Caco-2 (cell line): ENCODE data around the gene FRAS1. TPM values are rescaled to one million over a fixed set of nuclear protein-coding genes. Genes with fewer than 3 reads are reported as not detected.

ENCODE experiments used
- BruUV-seq: library from RNA; stranded (reverse); fragments of 400-500 nt; replicated peaks from 2 replicates; lab custom pipeline; 2021; lab: Mats Ljungman, UMichigan
- CTCF ChIA-PET: fragments of 300-600 bp; sonication (Branson Sonifier 250); formaldehyde crosslinking; loops from one replicate; lab custom pipeline; 2022; ENCODE audit warnings: antibody characterized with exemption; lab: Charles Lee
- POLR2A ChIA-PET: fragments of 300-600 bp; sonication (Branson Sonifier 250); formaldehyde crosslinking; loops from one replicate; lab custom pipeline; 2022; ENCODE audit warnings: antibody characterized with exemption; lab: Charles Lee
- DNase-seq, 2 experiments: peaks; one replicate each; pipeline versions ENCODE4 v3.0.0 to v3.0.0-alpha.2; 2020 to 2022
- H3K27me3 ChIP-seq: replicated peaks from 2 replicates; pipeline ENCODE4 v1.6.0; 2011; ENCODE audit warnings: low read length; ENCODE audit not compliant: control insufficient read depth, insufficient read depth
- H3K36me3 ChIP-seq: 2 replicates; pipeline ENCODE4 v1.5.1; 2011; ENCODE audit warnings: low read length; ENCODE audit not compliant: control insufficient read depth, insufficient read depth
- H3K4me1 ChIP-seq: fragments of 250-450 bp; sonication (Bioruptor Pico); 2 replicates; pipeline ENCODE4 v1.5.1; 2020; ENCODE audit warnings: mild to moderate bottlenecking
- H3K4me3 ChIP-seq: 2 replicates; pipeline ENCODE4 v1.5.1; 2011; ENCODE audit warnings: low read depth, mild to moderate bottlenecking, control low read depth, low read length
- H3K9me3 ChIP-seq: fragments of 250-450 bp; sonication (Bioruptor Pico); 2 replicates; pipeline ENCODE4 v1.5.1; 2020; ENCODE audit warnings: mild to moderate bottlenecking, moderate library complexity
- H3K27ac Mint-ChIP-seq: one replicate; pipeline ENCODE4 v1.8.0; 2022; ENCODE audit warnings: mixed read lengths; ENCODE audit not compliant: unreplicated experiment
- H3K27me3 Mint-ChIP-seq: one replicate; pipeline ENCODE4 v1.8.0; 2022; ENCODE audit warnings: mixed read lengths; ENCODE audit not compliant: insufficient read depth, unreplicated experiment
- H3K36me3 Mint-ChIP-seq: one replicate; pipeline ENCODE4 v1.8.0; 2022; ENCODE audit warnings: mild to moderate bottlenecking, mixed read lengths; ENCODE audit not compliant: insufficient read depth, unreplicated experiment
- H3K4me1 Mint-ChIP-seq: one replicate; pipeline ENCODE4 v1.8.0; 2022; ENCODE audit warnings: low read depth, mixed read lengths; ENCODE audit not compliant: unreplicated experiment
- H3K4me3 Mint-ChIP-seq: one replicate; pipeline ENCODE4 v1.8.0; 2022; ENCODE audit warnings: mild to moderate bottlenecking, moderate library complexity, mixed read lengths; ENCODE audit not compliant: unreplicated experiment
- H3K9me3 Mint-ChIP-seq: one replicate; pipeline ENCODE4 v1.8.0; 2022; ENCODE audit warnings: mixed read lengths; ENCODE audit not compliant: unreplicated experiment
- intact Hi-C: fragments of 100-400 bp; cut with micrococcal nuclease; formaldehyde crosslinking; loops from one replicate; pipeline ENCODE4 v1.10.0; 2022; ENCODE audit not compliant: unreplicated experiment
- total RNA-seq: library from RNA; stranded (reverse); gene quantifications from 2 replicates; pipeline ENCODE4 v1.2.3, GENCODE V29; 2022
- TF ChIP-seq, protein P1 (sequence below), 2 experiments: fragments of 200-600 bp in 1 of 2; IDR thresholded peaks; 1 replicate in 1 of 2; 2 replicates in 1 of 2; pipeline versions ENCODE4 v1.5.1 to v1.8.0; 2011 to 2022; ENCODE audit warnings: antibody characterized with exemption in 1 of 2, control low read depth in 1 of 2, inconsistent platforms in 1 of 2, low read depth in 1 of 2, low read length in 1 of 2, mild to moderate bottlenecking in 1 of 2, moderate library complexity in 1 of 2; ENCODE audit not compliant: insufficient read depth in 1 of 2, severe bottlenecking in 1 of 2, unreplicated experiment in 1 of 2

FRAS1 gene
- total RNA-seq, 1 experiment from 2014 or later: 40.8 TPM

DNA sequence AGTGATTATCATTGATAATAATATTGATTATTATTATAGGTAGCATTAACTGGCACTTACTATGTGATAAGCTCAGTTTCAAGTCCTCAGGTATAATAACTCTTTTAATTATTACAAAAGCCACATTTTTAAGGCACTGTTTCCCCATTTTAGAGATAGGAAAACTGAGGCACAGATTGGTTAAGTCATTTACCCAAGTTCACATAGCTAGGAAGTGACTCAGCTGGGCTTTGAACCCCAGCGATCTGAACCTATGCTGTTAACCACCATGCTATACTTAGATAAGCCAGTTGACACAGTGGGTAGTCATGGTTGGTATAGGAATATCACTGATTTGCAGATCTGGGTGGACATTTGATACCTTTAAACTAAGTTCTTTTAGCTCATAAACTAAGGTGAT lies 110.4 kb downstream of the FRAS1 start:
- CTCF ChIA-PET: interaction anchor here (0.8 to 1.0 kb wide), 2 partner anchors 108 to 173 kb away, joined by 4 read pairs; no protein-coding TSS in a partner anchor
- 0 out of 2 replicates have a peak, but pooled peaks cover 12% of the 10 kb centered on the region for H3K4me1 ChIP-seq
- no peaks in the 10 kb centered on the region for H3K36me3 Mint-ChIP-seq
- no TSS peak for BruUV-seq
- no peaks in the 10 kb centered on the region for H3K9me3 Mint-ChIP-seq
- POLR2A ChIA-PET: no interaction called here
- H3K4me3 Mint-ChIP-seq: no peak overlapping the region
- peaks cover 23% of the 10 kb centered on the region for H3K4me1 Mint-ChIP-seq
- H3K27me3 ChIP-seq: no peaks in the 10 kb centered on the region
- TF ChIP-seq, protein P1, sequence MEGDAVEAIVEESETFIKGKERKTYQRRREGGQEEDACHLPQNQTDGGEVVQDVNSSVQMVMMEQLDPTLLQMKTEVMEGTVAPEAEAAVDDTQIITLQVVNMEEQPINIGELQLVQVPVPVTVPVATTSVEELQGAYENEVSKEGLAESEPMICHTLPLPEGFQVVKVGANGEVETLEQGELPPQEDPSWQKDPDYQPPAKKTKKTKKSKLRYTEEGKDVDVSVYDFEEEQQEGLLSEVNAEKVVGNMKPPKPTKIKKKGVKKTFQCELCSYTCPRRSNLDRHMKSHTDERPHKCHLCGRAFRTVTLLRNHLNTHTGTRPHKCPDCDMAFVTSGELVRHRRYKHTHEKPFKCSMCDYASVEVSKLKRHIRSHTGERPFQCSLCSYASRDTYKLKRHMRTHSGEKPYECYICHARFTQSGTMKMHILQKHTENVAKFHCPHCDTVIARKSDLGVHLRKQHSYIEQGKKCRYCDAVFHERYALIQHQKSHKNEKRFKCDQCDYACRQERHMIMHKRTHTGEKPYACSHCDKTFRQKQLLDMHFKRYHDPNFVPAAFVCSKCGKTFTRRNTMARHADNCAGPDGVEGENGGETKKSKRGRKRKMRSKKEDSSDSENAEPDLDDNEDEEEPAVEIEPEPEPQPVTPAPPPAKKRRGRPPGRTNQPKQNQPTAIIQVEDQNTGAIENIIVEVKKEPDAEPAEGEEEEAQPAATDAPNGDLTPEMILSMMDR (IDR thresholded peaks at IDR 0.05; ENCODE audit: insufficient read depth in 1 of 2, low read depth in 1 of 2, low read length in 1 of 2, severe bottlenecking in 1 of 2, unreplicated experiment in 1 of 2): no peak
- H3K4me3 ChIP-seq: no peak overlapping the region
- H3K36me3 ChIP-seq: no peaks in the 10 kb centered on the region
- intact Hi-C loops: no loop called here
- DNase-seq: no peak
- no peaks in the 10 kb centered on the region for H3K27me3 Mint-ChIP-seq
- H3K9me3 ChIP-seq: no peaks in the 10 kb centered on the region
- H3K27ac Mint-ChIP-seq: no peak overlapping the region

DNA sequence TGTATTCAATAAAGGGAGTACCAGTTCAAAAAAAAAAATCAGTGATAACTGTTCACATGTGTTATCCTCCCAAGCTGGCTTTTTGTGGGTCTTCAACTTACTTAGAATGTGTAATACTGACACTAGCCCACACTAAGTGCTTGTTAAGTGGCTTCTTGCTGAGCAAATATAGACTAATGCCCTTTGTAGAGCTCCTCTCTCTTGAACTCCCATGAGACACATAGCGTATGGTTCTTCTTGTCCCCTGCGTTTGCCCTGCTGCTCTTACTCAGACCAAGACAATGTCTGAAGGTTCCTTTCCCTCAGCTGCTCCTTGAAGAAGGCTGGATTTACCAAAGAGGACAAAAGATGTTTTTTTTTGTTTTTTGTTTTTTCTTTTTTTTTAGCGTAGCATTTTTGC lies 110.9 kb downstream of the FRAS1 start:
- Histone ChIP-seq H3K27me3 (no peaks in the 10 kb centered on the region), H3K36me3 (no peaks in the 10 kb centered on the region), H3K9me3 (no peaks in the 10 kb centered on the region), H3K4me3 (no peak overlapping the region), H3K4me1 (0 out of 2 replicates have a peak, but pooled peaks cover 12% of the 10 kb centered on the region)
- POLR2A ChIA-PET: no interaction called here
- Mint-ChIP-seq H3K4me3 (no peak overlapping the region), H3K4me1 (peaks cover 24% of the 10 kb centered on the region), H3K9me3 (no peaks in the 10 kb centered on the region), H3K27me3 (no peaks in the 10 kb centered on the region), H3K36me3 (no peaks in the 10 kb centered on the region), H3K27ac (no peak overlapping the region)
- CTCF ChIA-PET: interaction anchor here (1.0 kb wide), 1 partner anchor 109 kb away, joined by 4 read pairs; no protein-coding TSS in a partner anchor
- DNase-seq: no peak
- intact Hi-C loops: no loop called here
- TF ChIP-seq, protein P1 (IDR thresholded peaks at IDR 0.05; ENCODE audit: insufficient read depth in 1 of 2, low read depth in 1 of 2, low read length in 1 of 2, severe bottlenecking in 1 of 2, unreplicated experiment in 1 of 2): no peak
- BruUV-seq: no TSS peak

DNA sequence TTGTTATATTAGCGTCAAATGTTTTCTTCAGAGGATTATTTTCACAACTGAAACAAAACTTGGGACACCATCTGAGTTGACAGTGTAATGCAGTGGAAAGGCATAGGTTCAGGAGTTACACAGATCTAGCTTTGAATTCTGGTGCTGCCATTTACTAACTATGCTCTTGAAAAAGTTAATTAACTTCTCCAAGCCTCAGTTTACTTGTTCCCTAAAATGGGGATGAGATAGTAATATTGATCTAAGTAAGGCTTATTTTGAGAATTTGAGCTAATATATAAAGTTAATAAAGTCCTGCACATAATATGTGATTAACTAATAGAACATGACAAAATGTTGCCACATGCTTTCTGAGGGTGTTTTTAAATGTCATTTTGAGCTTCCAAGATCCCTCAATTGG lies 112.6 kb downstream of the FRAS1 start:
- Mint-ChIP-seq H3K4me3 (no peak overlapping the region), H3K36me3 (no peaks in the 10 kb centered on the region), H3K27ac (no peak overlapping the region), H3K9me3 (no peaks in the 10 kb centered on the region), H3K27me3 (no peaks in the 10 kb centered on the region), H3K4me1 (peaks cover 30% of the 10 kb centered on the region)
- H3K4me1 ChIP-seq: peaks cover 20% of the 10 kb centered on the region
- no peak overlapping the region for H3K4me3 ChIP-seq
- TF ChIP-seq, protein P1 (IDR thresholded peaks at IDR 0.05; ENCODE audit: insufficient read depth in 1 of 2, low read depth in 1 of 2, low read length in 1 of 2, severe bottlenecking in 1 of 2, unreplicated experiment in 1 of 2): no peak
- no peaks in the 10 kb centered on the region for H3K27me3 ChIP-seq
- POLR2A ChIA-PET: no interaction called here
- H3K9me3 ChIP-seq: no peaks in the 10 kb centered on the region
- intact Hi-C loops: loop anchor here (10.0 kb wide), 1 partner anchor 345 kb away; no protein-coding TSS in a partner anchor
- BruUV-seq: no TSS peak
- CTCF ChIA-PET: interaction anchor here (1.0 kb wide), 1 partner anchor 113 kb away, joined by 4 read pairs; no protein-coding TSS in a partner anchor
- no peak for DNase-seq
- no peaks in the 10 kb centered on the region for H3K36me3 ChIP-seq
